OCI-LY3 (cell line): ENCODE data around the gene LPP.

Experiments used
- H2AFZ ChIP-seq: fragments of 200-600, 300-600 bp; shearing (Covaris generic); 2 replicates; pipeline ENCODE4 v1.6.0; 2014; ENCODE audit warnings: antibody characterized with exemption, low read depth, low read length
- H3K27ac ChIP-seq: fragments of 200-600, 300-600 bp; sonication (generic); 2 replicates; pipeline ENCODE4 v1.5.1; 2014; ENCODE audit warnings: mild to moderate bottlenecking, low read length, moderate library complexity, mixed read lengths
- H3K27me3 ChIP-seq: fragments of 200-600, 300-600 bp; sonication (generic); 2 replicates; pipeline ENCODE4 v1.6.1; 2014; ENCODE audit warnings: low read depth, low read length, mixed read lengths
- H3K36me3 ChIP-seq: fragments of 200-600, 300-600 bp; sonication (generic); replicated peaks from 2 replicates; pipeline ENCODE3; 2014; ENCODE audit warnings: low read depth, low read length, mixed read lengths
- H3K4me1 ChIP-seq: fragments of 300-600, 200-600 bp; sonication (generic); 2 replicates; pipeline ENCODE4 v1.6.1; 2014; ENCODE audit warnings: low read length, mixed read lengths
- H3K4me2 ChIP-seq: fragments of 200-600, 300-600 bp; sonication (generic); 2 replicates; pipeline ENCODE4 v1.6.1; 2014; ENCODE audit warnings: low read length, mixed read lengths
- H3K4me3 ChIP-seq: fragments of 300-600, 200-600 bp; sonication (generic); 2 replicates; pipeline ENCODE4 v1.5.1; 2014; ENCODE audit warnings: antibody characterized with exemption, mild to moderate bottlenecking, low read length, moderate library complexity
- H3K79me2 ChIP-seq: fragments of 300-600, 200-600 bp; shearing (Covaris generic); 2 replicates; pipeline ENCODE4 v1.6.1; 2014; ENCODE audit warnings: mild to moderate bottlenecking, low read length, mixed read lengths
- H3K9ac ChIP-seq: fragments of 300-600, 200-600 bp; shearing (Covaris generic); 2 replicates; pipeline ENCODE4 v1.6.0; 2014; ENCODE audit warnings: mild to moderate bottlenecking, low read length, moderate library complexity
- H3K9me3 ChIP-seq: fragments of 200-600, 300-600 bp; shearing (Covaris generic); 2 replicates; pipeline ENCODE4 v1.6.1; 2014; ENCODE audit warnings: low read length, mixed read lengths; ENCODE audit not compliant: insufficient read depth
- H4K20me1 ChIP-seq: fragments of 200-600, 300-600 bp; sonication (generic); 2 replicates; pipeline ENCODE4 v1.6.1; 2016; ENCODE audit warnings: low read length, mixed read lengths; ENCODE audit not compliant: insufficient read depth
- CTCF ChIP-seq: fragments of 200-600, 300-600 bp; sonication (generic); IDR thresholded peaks from 2 replicates; pipeline ENCODE4 v1.5.1; 2014; ENCODE audit warnings: antibody characterized with exemption, low read length, low read depth
- EZH2phosphoT487 ChIP-seq: fragments of 200-600 bp; shearing (Covaris generic); IDR thresholded peaks from 2 replicates; pipeline ENCODE4 v1.6.1; 2018; ENCODE audit warnings: antibody characterized with exemption, mixed run types, low read depth

The LPP gene

DNA sequence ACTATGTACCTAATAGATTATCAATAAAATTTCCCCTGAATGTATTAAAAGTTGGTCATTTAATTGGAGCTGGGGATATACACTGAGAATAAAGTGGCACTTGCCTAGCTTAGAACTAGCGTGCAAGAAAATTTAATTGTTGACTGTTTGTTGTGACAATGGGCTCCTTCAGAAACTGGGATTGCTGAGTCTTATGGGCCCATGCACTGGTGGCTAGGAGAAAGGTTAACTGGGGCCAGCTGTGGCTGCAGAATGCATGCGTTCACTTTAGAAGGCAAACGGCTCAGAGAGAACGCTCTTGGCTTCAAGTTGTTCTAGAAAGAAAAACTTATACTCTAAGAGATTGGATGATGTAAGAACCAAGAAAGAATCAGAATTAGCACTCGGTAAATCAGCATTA, 18.7 kb upstream of the LPP start:
- no peaks in the 10 kb centered on the region for H3K4me1 ChIP-seq
- no peak overlapping the region for H3K4me2 ChIP-seq
- no peaks in the 10 kb centered on the region for H4K20me1 ChIP-seq
- no peaks in the 10 kb centered on the region for H3K36me3 ChIP-seq
- TF ChIP-seq CTCF (no peak), EZH2phosphoT487 (no peak)
- no peaks in the 10 kb centered on the region for H3K9me3 ChIP-seq
- H2AFZ ChIP-seq: no peak overlapping the region
- H3K27me3 ChIP-seq: no peaks in the 10 kb centered on the region
- no peak overlapping the region for H3K27ac ChIP-seq
- H3K9ac ChIP-seq: no peak overlapping the region
- H3K79me2 ChIP-seq: no peaks in the 10 kb centered on the region
- H3K4me3 ChIP-seq: no peak overlapping the region

DNA sequence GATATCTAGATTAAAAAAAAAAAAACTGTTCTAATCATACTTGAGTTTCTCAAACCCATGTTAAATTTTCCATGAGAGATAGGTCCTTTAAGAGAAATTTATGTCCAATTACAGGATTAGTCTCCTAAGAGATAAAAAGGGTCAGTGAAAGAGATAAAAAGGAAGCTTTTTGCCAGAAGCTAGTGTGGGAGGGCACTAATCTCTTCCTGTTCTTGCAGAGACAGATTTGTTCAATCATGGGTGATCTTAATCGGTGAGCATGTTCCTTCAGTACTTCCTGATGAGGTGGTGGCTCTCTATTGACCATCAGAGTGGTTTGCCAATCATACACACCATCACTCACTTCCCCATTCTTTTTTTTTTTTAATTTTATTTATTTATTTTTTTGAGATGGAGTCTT, 16.9 kb upstream of the LPP start:
- H3K4me2 ChIP-seq: no peak overlapping the region
- no peaks in the 10 kb centered on the region for H3K79me2 ChIP-seq
- H3K36me3 ChIP-seq: no peaks in the 10 kb centered on the region
- H3K9ac ChIP-seq: no peak overlapping the region
- no peaks in the 10 kb centered on the region for H3K9me3 ChIP-seq
- no peak overlapping the region for H2AFZ ChIP-seq
- H4K20me1 ChIP-seq: no peaks in the 10 kb centered on the region
- no peak overlapping the region for H3K27ac ChIP-seq
- H3K4me3 ChIP-seq: no peak overlapping the region
- no peaks in the 10 kb centered on the region for H3K4me1 ChIP-seq
- TF ChIP-seq EZH2phosphoT487: no peak
- no peak for TF ChIP-seq CTCF
- 0 out of 2 replicates have a peak, but pooled peaks cover 5% of the 10 kb centered on the region for H3K27me3 ChIP-seq

DNA sequence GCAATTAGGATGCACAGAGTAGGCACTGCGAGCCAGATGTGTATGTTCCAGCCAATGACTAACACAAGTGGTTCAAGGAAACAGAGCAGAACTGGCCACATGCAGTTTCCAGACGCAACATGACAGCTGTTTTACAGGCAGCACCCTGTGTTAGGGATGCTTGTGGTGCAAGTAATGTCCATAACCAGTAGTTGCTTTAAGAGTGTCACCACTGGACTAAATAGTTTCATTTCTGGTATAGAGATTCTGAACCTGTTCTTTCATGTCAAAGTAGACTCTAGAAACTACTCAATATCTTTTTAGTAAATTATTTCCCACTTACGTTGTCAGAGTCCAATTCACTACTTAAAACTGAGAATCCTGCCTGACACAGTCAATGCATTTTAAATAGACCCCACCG, 14.5 kb upstream of the LPP start:
- H3K9ac ChIP-seq: no peak overlapping the region
- no peaks in the 10 kb centered on the region for H3K9me3 ChIP-seq
- H3K27ac ChIP-seq: no peak overlapping the region
- H3K36me3 ChIP-seq: no peaks in the 10 kb centered on the region
- H3K79me2 ChIP-seq: no peaks in the 10 kb centered on the region
- 0 out of 2 replicates have a peak, but pooled peaks cover 6% of the 10 kb centered on the region for H3K27me3 ChIP-seq
- H2AFZ ChIP-seq: no peak overlapping the region
- H4K20me1 ChIP-seq: no peaks in the 10 kb centered on the region
- no peaks in the 10 kb centered on the region for H3K4me1 ChIP-seq
- H3K4me3 ChIP-seq: no peak overlapping the region
- no peak overlapping the region for H3K4me2 ChIP-seq
- TF ChIP-seq EZH2phosphoT487: no peak
- no peak for TF ChIP-seq CTCF

DNA sequence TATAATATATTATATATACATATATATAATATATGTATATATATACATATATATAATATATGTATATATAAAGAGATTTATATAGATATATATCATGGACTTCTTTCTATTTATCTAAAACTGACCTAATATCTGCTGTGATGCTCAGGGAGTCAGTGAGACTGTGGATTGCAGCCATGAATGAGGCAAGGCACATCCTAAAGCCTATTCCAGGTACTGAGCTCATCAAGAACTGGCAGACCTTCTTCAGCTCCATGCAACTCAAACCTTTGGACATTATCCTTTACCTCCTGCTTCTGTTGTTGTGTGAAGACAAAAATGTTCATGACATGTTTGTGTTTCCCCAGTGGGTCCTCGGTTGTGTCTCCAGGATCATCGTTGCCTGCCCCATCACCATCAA, 7.7 kb upstream of the LPP start:
- TF ChIP-seq EZH2phosphoT487: no peak
- TF ChIP-seq CTCF: no peak
- no peak overlapping the region for H2AFZ ChIP-seq
- H3K36me3 ChIP-seq: no peaks in the 10 kb centered on the region
- H4K20me1 ChIP-seq: no peaks in the 10 kb centered on the region
- no peaks in the 10 kb centered on the region for H3K79me2 ChIP-seq
- no peaks in the 10 kb centered on the region for H3K4me1 ChIP-seq
- no peak overlapping the region for H3K27ac ChIP-seq
- H3K27me3 ChIP-seq: 0 out of 2 replicates have a peak, but pooled peaks cover 9% of the 10 kb centered on the region
- no peak overlapping the region for H3K4me3 ChIP-seq
- H3K9ac ChIP-seq: no peak overlapping the region
- no peak overlapping the region for H3K4me2 ChIP-seq
- H3K9me3 ChIP-seq: no peaks in the 10 kb centered on the region
